NCI-H2081 treated with DMSO at 0.1 percent for 48 hours (cell line): ENCODE results near the gene BACH2.

Source experiments
- DNase-seq: peaks from one replicate; lab custom pipeline; 2025; lab: John Stamatoyannopoulos, UW

BACH2 gene

DNA sequence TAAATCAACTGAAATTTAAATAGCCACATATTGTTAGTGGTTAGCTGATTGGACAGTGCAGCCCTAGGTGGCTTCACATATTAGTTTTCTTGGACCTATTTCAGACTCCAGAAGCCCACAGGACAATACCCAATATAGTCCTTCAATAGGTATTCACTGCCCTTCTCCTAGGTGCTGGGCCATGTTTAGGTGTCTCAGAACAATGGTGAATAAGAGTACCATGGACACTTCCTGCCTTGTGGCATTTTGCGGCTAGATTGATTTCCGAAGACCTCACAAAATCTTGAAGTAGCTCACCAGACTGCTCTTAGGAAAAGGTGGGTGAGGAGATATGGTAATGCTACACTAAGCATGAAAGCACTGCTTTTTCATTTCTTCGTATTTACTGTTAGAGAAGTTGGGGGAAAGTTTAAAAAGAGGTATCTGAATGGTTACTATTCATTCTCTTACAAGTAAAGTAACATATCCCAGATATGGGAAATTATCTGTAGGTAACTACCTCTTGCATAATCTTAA, 203.0 kb downstream of the BACH2 start:
- no peak for DNase-seq

- DNase-seq, result no peak
These were observed 205.8 kb downstream of the BACH2 start for GRCh38 chr6:90090866-90091265.

GRCh38 chr6:90088009-90088408, 208.6 kb downstream of the BACH2 start:
- no peak for DNase-seq

DNA sequence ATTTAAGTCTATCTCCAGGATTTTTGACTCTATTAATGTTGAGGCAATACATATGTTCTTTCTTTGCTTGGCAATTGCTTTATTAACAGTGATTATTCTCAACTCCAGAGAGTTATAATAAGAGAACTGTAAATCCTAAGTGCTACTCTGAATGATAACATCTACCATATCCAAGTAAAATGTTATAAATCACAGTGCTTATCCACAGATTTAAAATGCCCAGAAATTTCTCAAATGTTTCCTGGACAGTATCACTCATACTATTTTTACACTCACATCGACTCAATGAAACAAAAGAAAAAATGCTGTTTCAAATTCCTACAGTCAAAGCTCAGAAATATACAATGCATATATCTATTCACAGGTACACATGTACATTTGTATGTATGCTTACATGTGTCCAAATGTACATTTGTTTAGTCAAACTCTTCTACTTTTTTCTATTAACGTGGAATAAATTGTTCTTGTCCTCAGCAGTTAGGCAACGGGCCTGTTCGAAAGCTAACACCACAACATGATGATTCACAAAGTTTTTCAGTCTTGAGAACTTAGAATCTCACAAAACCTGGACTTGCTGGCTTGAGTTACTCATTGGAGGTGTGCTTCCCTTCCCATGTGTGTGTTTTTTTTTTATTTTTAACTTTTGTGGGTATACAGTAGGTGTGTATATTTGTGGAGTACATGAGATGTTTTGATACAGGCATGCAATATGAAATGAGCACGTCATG, 209.4 kb downstream of the BACH2 start:
- no peak for DNase-seq

DNA sequence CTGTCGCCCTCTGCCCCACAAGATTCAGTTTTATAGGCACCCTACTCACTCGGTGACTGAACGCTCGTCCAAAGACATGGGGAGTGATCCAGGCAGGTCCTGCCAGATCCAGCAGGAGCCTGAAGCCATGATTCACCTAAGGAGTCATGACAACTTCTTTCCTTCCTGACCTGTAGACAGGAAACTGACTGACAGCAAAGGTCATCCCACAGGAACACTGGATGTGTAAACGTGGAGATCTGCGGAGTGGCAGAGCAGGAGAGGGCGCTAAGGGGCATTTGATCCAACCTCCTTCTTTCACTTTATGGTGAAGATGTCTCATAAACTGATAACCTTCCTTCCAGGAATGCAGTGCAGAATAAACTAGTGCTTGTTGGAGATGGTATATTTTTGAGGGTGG, 210.1 kb downstream of the BACH2 start:
- no peak for DNase-seq

GRCh38 chr6:90083891-90084290, 212.8 kb downstream of the BACH2 start:
- no peak for DNase-seq

- DNase-seq, result no peak
These were observed 213.8 kb downstream of the BACH2 start for GRCh38 chr6:90082847-90083246.

GRCh38 chr6:90080876-90081481, 215.7 kb downstream of the BACH2 start:
- no peak for DNase-seq

GRCh38 chr6:90079560-90080490, 216.8 kb downstream of the BACH2 start:
- DNase-seq, result no peak

DNA sequence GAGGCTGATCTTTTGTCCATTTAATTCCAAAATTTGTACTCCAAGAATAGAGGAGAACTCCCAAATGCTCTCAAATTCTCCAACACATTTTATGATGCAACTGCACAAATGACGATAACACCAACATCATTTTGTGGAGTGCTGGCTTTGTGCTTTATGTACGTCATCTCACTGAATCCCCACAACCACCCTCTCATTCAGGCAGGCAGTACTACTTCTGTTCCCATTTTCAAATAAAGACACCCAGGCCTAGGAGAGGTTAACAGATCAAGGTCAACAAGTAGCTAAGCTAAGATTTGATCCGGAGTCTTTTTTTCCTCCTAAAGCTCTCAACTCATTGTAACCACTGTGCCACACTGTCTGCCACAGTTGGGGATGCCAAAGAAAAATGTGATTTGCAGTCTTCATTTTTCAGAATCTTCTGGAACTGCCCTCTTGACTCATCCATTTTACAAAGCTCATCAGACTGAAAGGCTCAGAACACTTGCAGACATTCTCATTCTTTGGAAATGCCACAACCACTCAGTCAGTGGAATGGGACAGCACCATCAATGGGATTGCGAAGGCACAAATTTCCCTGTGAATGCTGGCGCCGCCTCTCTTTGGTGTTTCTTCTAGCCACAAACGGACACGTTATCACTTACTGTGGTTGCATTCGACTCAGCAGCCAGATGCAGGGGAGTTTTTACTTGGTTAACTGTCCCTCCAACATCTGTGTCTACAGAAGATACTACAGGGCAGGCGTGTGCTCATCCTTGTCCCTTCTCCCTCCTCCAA, 217.9 kb downstream of the BACH2 start:
- no peak for DNase-seq

DNA sequence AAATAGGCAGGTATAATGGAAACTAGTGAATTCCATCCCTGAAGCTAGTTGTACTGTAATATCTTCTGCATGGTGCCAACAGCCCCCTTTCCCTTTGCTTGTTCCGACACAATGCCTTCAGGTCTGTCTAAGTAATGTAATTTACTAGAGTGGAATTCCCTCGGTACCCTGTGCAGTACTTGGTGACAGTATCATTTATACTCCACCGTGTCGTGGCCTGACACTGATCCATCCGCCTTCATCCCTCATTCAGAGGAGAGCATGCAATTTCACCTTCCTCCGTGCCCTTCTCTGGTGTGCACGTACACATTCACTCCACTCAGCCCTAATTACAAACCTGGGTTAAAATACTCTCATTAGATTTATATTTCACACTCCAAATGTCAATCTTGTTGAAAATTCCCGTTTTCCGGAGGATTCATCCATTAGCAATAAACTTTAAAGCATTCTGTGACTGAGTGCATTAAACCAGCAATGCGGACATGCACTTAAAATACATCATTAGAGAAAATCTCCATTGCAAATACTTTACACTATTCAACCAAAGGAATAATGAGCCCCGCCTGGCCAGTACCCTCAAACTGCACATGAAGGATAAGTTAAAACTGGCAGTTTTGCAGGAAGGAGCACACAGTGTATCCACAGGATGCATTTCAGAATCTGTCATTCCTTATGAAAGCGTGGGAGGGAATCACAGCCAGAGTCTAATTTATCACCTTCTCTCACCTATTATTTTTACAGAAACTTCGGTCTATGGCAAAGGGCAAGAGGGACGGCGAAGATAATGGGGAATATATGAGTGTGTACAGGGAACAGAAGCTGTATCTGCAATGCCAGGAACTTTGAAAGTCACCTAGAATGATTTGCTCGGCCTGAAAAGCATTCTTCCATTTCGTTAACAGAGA, 219.9 kb downstream of the BACH2 start:
- DNase-seq, result no peak

- no peak for DNase-seq
These were observed 222.3 kb downstream of the BACH2 start for GRCh38 chr6:90074161-90074850.

- no peak for DNase-seq
These were observed 223.6 kb downstream of the BACH2 start for GRCh38 chr6:90072935-90073464.

- no peak for DNase-seq
These were observed 224.1 kb downstream of the BACH2 start for GRCh38 chr6:90072501-90072900.

GRCh38 chr6:90068703-90069523, 227.7 kb downstream of the BACH2 start:
- DNase-seq, result no peak

DNA sequence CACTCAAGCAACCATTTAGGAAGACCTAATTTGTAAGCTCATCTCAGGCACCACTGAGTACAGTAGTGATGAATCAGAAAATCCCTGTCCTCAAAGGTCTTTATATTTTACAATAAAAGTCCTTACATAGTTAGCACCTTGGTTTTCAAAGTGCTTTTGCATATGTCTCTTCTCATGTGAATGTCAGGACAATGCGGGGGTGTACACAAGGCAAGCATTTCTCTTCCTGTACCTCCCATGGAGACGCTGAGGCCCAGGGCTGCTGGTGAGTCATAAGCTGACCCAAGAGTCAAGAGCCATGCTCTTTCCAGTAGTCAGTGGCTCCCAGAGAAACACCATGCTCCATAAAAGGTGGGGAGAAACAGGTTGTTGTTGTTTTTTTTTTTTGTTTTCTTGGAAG, 228.4 kb downstream of the BACH2 start:
- DNase-seq, result no peak

- DNase-seq, result no peak
These were observed 229.9 kb downstream of the BACH2 start for GRCh38 chr6:90066697-90067096.

GRCh38 chr6:90065173-90065572, 231.5 kb downstream of the BACH2 start:
- no peak for DNase-seq

DNA sequence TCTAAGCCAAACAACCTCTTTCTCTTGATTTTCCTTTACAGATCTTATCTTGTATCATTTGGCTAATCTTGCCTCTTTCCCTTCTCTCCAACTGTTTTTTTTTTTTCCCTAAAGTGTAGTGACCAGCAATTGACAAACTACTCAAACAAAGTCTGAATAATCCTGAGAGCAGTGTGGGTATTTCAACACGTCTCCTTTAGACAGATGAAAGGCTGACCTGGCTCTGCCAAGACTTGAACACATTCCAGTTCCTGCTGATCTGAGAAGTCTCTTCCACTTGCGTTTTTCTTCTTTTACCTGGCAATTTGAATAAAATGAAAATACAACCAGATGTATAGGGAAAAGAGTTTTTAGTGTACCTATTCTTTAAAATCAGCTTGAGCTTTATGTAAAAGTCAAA, 234.0 kb downstream of the BACH2 start:
- DNase-seq, result no peak
